IMR-90 (cell line): ENCODE measurements around the gene PRKAR1B. TPM values are rescaled to one million over a fixed set of nuclear protein-coding genes. Genes with fewer than 3 reads are reported as not detected.

ENCODE experiments used
- ATAC-seq: fragments of 200-7000 bp; cut with Tn5 transposase; 2 replicates; pipeline ENCODE4 v1.9.1; 2020; ENCODE audit warnings: low read depth, mild to moderate bottlenecking, moderate library complexity
- BruUV-seq: library from RNA; stranded (reverse); fragments of 400-500 nt; replicated peaks from 2 replicates; lab custom pipeline; 2021; lab: Mats Ljungman, UMichigan
- CTCF ChIA-PET: fragments of 300-600 bp; formaldehyde crosslinking; extraction: SDS; loops from one replicate; lab custom pipeline; 2021; ENCODE audit warnings: antibody characterized with exemption; lab: Yijun Ruan, JAX
- POLR2A ChIA-PET: fragments of 300-600 bp; sonication (Branson Sonifier 250); formaldehyde crosslinking; loops from one replicate; lab custom pipeline; 2022; ENCODE audit warnings: antibody characterized with exemption; ENCODE audit not compliant: unreplicated experiment; lab: Charles Lee
- DNase-seq: peaks from one replicate; pipeline ENCODE4 v3.0.0; 2013
- H2AFZ ChIP-seq: replicated peaks from 2 replicates; pipeline ENCODE3; 2013; ENCODE audit warnings: low read length, mild to moderate bottlenecking; ENCODE audit not compliant: poor library complexity
- H2AK5ac ChIP-seq: 2 replicates; pipeline ENCODE4 v1.6.1; 2013; ENCODE audit warnings: low read depth, low read length, inconsistent platforms
- H2AK9ac ChIP-seq: replicated peaks from 2 replicates; pipeline ENCODE3; 2013; ENCODE audit warnings: mild to moderate bottlenecking, low read depth, low read length, moderate library complexity; ENCODE audit not compliant: poor library complexity
- H2BK120ac ChIP-seq: 2 replicates; pipeline ENCODE4 v1.6.1; 2013; ENCODE audit warnings: low read depth, low read length, inconsistent platforms
- H2BK15ac ChIP-seq: 3 replicates; pipeline ENCODE4 v1.6.1; 2013; ENCODE audit warnings: low read depth, low read length, inconsistent platforms
- H2BK20ac ChIP-seq: 2 replicates; pipeline ENCODE4 v1.6.1; 2013; ENCODE audit warnings: low read depth, mild to moderate bottlenecking, inconsistent platforms, low read length, moderate library complexity
- H2BK5ac ChIP-seq: 2 replicates; pipeline ENCODE4 v1.6.1; 2013; ENCODE audit warnings: mild to moderate bottlenecking, low read depth, low read length, inconsistent platforms; ENCODE audit not compliant: poor library complexity, severe bottlenecking
- H3K14ac ChIP-seq: replicated peaks from 2 replicates; pipeline ENCODE4 v1.6.1; 2013; ENCODE audit warnings: low read depth, low read length, inconsistent platforms
- H3K18ac ChIP-seq: 2 replicates; pipeline ENCODE4 v1.6.1; 2013; ENCODE audit warnings: low read depth, low read length, control low read depth
- H3K23ac ChIP-seq: 2 replicates; pipeline ENCODE4 v1.6.1; 2013; ENCODE audit warnings: low read depth, low read length, inconsistent platforms
- H3K27ac ChIP-seq: 2 replicates; pipeline ENCODE4 v1.5.1; 2013; ENCODE audit warnings: mild to moderate bottlenecking, control low read depth, low read length; ENCODE audit not compliant: insufficient read depth
- H3K27me3 ChIP-seq: 2 replicates; pipeline ENCODE4 v1.6.1; 2013; ENCODE audit warnings: low read length; ENCODE audit not compliant: control insufficient read depth, insufficient read depth
- H3K36me3 ChIP-seq: 2 replicates; pipeline ENCODE4 v1.6.1; 2013; ENCODE audit warnings: low read length, mixed read lengths; ENCODE audit not compliant: control insufficient read depth, insufficient read depth
- H3K4ac ChIP-seq: 2 replicates; pipeline ENCODE4 v1.6.1; 2013; ENCODE audit warnings: low read depth, low read length, inconsistent platforms
- H3K4me1 ChIP-seq: 2 replicates; pipeline ENCODE4 v1.6.1; 2013; ENCODE audit warnings: low read length, mixed read lengths; ENCODE audit not compliant: control insufficient read depth, insufficient read depth
- H3K4me2 ChIP-seq: 2 replicates; pipeline ENCODE4 v1.6.1; 2013; ENCODE audit warnings: low read depth, mild to moderate bottlenecking, control low read depth, low read length, moderate library complexity
- H3K4me3 ChIP-seq: 2 replicates; pipeline ENCODE4 v1.5.1; 2013; ENCODE audit warnings: low read depth, mild to moderate bottlenecking, control low read depth, low read length, moderate library complexity; ENCODE audit not compliant: insufficient read depth
- H3K56ac ChIP-seq: 2 replicates; pipeline ENCODE4 v1.6.1; 2013; ENCODE audit warnings: low read length, inconsistent platforms; ENCODE audit not compliant: insufficient read depth; ENCODE audit errors: extremely low read depth
- H3K79me1 ChIP-seq, 2 experiments: 2 replicates each; pipeline ENCODE4 v1.6.1; 2013; ENCODE audit warnings: low read length in 2 of 2, inconsistent platforms in 1 of 2, low read depth in 1 of 2
- H3K9ac ChIP-seq: 2 replicates; pipeline ENCODE4 v1.6.1; 2013; ENCODE audit warnings: low read depth, low read length, control low read depth
- H3K9me1 ChIP-seq: 2 replicates; pipeline ENCODE4 v1.6.1; 2013; ENCODE audit warnings: low read length, inconsistent platforms; ENCODE audit not compliant: insufficient read depth
- H3K9me3 ChIP-seq: 2 replicates; pipeline ENCODE4 v1.6.1; 2013; ENCODE audit warnings: low read length; ENCODE audit not compliant: control insufficient read depth, insufficient read depth
- H4K20me1 ChIP-seq: 2 replicates; pipeline ENCODE4 v1.6.1; 2013; ENCODE audit warnings: low read length, inconsistent platforms; ENCODE audit not compliant: insufficient read depth
- H4K5ac ChIP-seq: 2 replicates; pipeline ENCODE4 v1.6.1; 2013; ENCODE audit warnings: mild to moderate bottlenecking, low read depth, low read length, control low read depth
- H4K8ac ChIP-seq, 2 experiments: 2 replicates each; pipeline ENCODE4 v1.6.1; 2013; ENCODE audit warnings: low read depth in 2 of 2, low read length in 2 of 2, control low read depth in 1 of 2, inconsistent platforms in 1 of 2
- H4K91ac ChIP-seq: 2 replicates; pipeline ENCODE4 v1.6.1; 2013; ENCODE audit warnings: low read depth, low read length, inconsistent platforms; ENCODE audit not compliant: insufficient read depth
- BHLHE40 ChIP-seq: fragments of 150-350 bp; IDR thresholded peaks from 2 replicates; pipeline ENCODE4 v1.6.1; 2016; ENCODE audit warnings: mild to moderate bottlenecking, low read depth, low read length
- CEBPB ChIP-seq: IDR thresholded peaks from 2 replicates; pipeline ENCODE4 v1.6.1; 2012; ENCODE audit warnings: low read depth, low read length, improper control_type of control experiment
- CHD1 ChIP-seq: IDR thresholded peaks from 2 replicates; pipeline ENCODE4 v1.6.1; 2012; ENCODE audit warnings: low read depth, low read length, improper control_type of control experiment
- CTCF ChIP-seq: conservative IDR thresholded peaks from 2 replicates; pipeline ENCODE4 v1.5.1; 2012; ENCODE audit warnings: mild to moderate bottlenecking, low read depth, low read length, improper control_type of control experiment
- ELK1 ChIP-seq: fragments of 150-350 bp; IDR thresholded peaks from 2 replicates; pipeline ENCODE4 v1.6.1; 2016; ENCODE audit warnings: low read depth, mild to moderate bottlenecking, low read length, moderate library complexity, borderline replicate concordance
- FOS ChIP-seq: fragments of 150-350 bp; IDR thresholded peaks from 2 replicates; pipeline ENCODE4 v1.6.1; 2016; ENCODE audit warnings: low read depth, low read length
- MAFK ChIP-seq: IDR thresholded peaks from 2 replicates; pipeline ENCODE4 v1.6.1; 2012; ENCODE audit warnings: low read depth, low read length, improper control_type of control experiment
- MAZ ChIP-seq: IDR thresholded peaks from 2 replicates; pipeline ENCODE4 v1.6.1; 2012; ENCODE audit warnings: low read depth, mild to moderate bottlenecking, low read length, improper control_type of control experiment, moderate library complexity, borderline replicate concordance
- MXI1 ChIP-seq: IDR thresholded peaks from 2 replicates; pipeline ENCODE4 v1.6.1; 2012; ENCODE audit warnings: low read depth, mild to moderate bottlenecking, low read length, moderate library complexity, borderline replicate concordance
- NFE2L2 ChIP-seq: fragments of 150-350 bp; IDR thresholded peaks from 2 replicates; pipeline ENCODE4 v1.6.1; 2016; ENCODE audit warnings: low read depth, mild to moderate bottlenecking, low read length
- POLR2A ChIP-seq: IDR thresholded peaks from 2 replicates; pipeline ENCODE4 v1.6.1; 2012; ENCODE audit warnings: mild to moderate bottlenecking, low read depth, low read length
- RAD21 ChIP-seq: IDR thresholded peaks from 2 replicates; pipeline ENCODE4 v1.6.1; 2012; ENCODE audit warnings: low read length, improper control_type of control experiment
- RCOR1 ChIP-seq: IDR thresholded peaks from 2 replicates; pipeline ENCODE4 v1.6.1; 2012; ENCODE audit warnings: mild to moderate bottlenecking, low read length, improper control_type of control experiment; ENCODE audit not compliant: insufficient replicate concordance
- RFX5 ChIP-seq: IDR thresholded peaks from 2 replicates; pipeline ENCODE4 v1.8.0; 2012; ENCODE audit warnings: low read depth, mild to moderate bottlenecking, low read length, moderate library complexity
- SMC3 ChIP-seq: fragments of 150-350 bp; IDR thresholded peaks from 2 replicates; pipeline ENCODE4 v1.6.1; 2016; ENCODE audit warnings: low read depth, mild to moderate bottlenecking, antibody characterized with exemption, low read length, moderate library complexity
- USF2 ChIP-seq: fragments of 150-350 bp; IDR thresholded peaks from 2 replicates; pipeline ENCODE4 v1.6.1; 2017; ENCODE audit warnings: mild to moderate bottlenecking, antibody characterized with exemption, low read length, low read depth
- WGBS, 2 experiments: methylation state at CpG; one replicate each; pipeline versions ENCODE4 v1.1.5 to v1.1.7; 2013; ENCODE audit warnings: missing lambda C conversion rate in 2 of 2; ENCODE audit not compliant: insufficient read length in 1 of 2; ENCODE audit errors: extremely low coverage in 2 of 2; 5-methylcytosine and 5-hydroxymethylcytosine counted together
- dilution Hi-C: fragments of 300-500 bp; cut with HindIII; formaldehyde crosslinking; loops from one replicate; pipeline ENCODE4 v1.14.3; 2018; ENCODE audit warnings: low sequenced_read_pairs; ENCODE audit not compliant: unreplicated experiment
- in situ Hi-C: fragments of 300-500 bp; cut with MboI; formaldehyde crosslinking; loops from 3 replicates; pipeline ENCODE4 v1.14.3; 2019; ENCODE audit warnings: low sequenced_read_pairs, inconsistent platforms, mixed read lengths
- intact Hi-C: fragments of 100-400 bp; cut with micrococcal nuclease; formaldehyde crosslinking; loops from 2 replicates; pipeline ENCODE4 v1.10.0; 2022
- polyA plus RNA-seq, 3 experiments: library from polyadenylated mRNA; depleted of rRNA; stranded (reverse); fragments of >200 nt; gene quantifications; 2 replicates each; pipeline ENCODE4 v1.2.3, GENCODE V29; 2012; ENCODE audit warnings: low replicate concordance in 1 of 3
- total RNA-seq: library from RNA; depleted of rRNA; stranded (reverse); fragments of >200 nt; gene quantifications from 2 replicates; pipeline ENCODE4 v1.2.3, GENCODE V29; 2012

PRKAR1B gene
- total and polyA plus RNA-seq, 2 of the 4 experiments (the other 2 are of a cell fraction) = 15.2 to 20.2 TPM

- Histone ChIP-seq H3K4me2 (no peak overlapping the region), H3K27ac (no peak overlapping the region), H2BK120ac (no peak overlapping the region), H2AK9ac (peak overlapping the region; percentile 55), H3K4me3 (no peak overlapping the region), H2BK20ac (no peak overlapping the region), H3K23ac (no peak overlapping the region), H2AFZ (no peak overlapping the region), H4K5ac (no peak overlapping the region), H2AK5ac (no peak overlapping the region), H3K4me1 (peaks cover 10% of the 10 kb centered on the region), H3K56ac (no peak overlapping the region), H3K14ac (no peak overlapping the region), H3K9me3 (peaks cover 7% of the 10 kb centered on the region; the same call in 1 of the 2 replicates), H3K9me1 (peaks cover 11% of the 10 kb centered on the region), H2BK5ac (no peak overlapping the region), H3K4ac (no peak overlapping the region), H4K20me1 (no peaks in the 10 kb centered on the region; the same call in 1 of the 2 replicates), H3K36me3 (no peaks in the 10 kb centered on the region; the same call in 1 of the 2 replicates), H2BK15ac (no peak overlapping the region), H4K8ac (no peak overlapping the region), H3K9ac (no peak overlapping the region), H3K79me1 (no peaks in the 10 kb centered on the region), H3K27me3 (no peaks in the 10 kb centered on the region), H4K91ac (no peak overlapping the region), H3K18ac (no peak overlapping the region)
- CTCF ChIA-PET = no interaction called here
- TF ChIP-seq POLR2A (no peak), FOS (no peak), BHLHE40 (no peak), SMC3 (no peak), RFX5 (no peak), ELK1 (no peak), NFE2L2 (no peak), CEBPB (no peak), USF2 (no peak), CHD1 (no peak), CTCF (no peak), MAFK (no peak), RCOR1 (no peak), MAZ (no peak), MXI1 (no peak), RAD21 (no peak)
- no peak for DNase-seq
- in situ Hi-C loops (no loop called here), dilution Hi-C loops (no loop called here), intact Hi-C loops (no loop called here)
- WGBS, 2 experiments = 92% methylated on average over 6 of the region's 15 CpGs; no CpG with 5 or more reads in 1 of the 2 experiments
- POLR2A ChIA-PET = no interaction called here
- no peak for ATAC-seq
- no TSS peak for BruUV-seq
These were observed 143.0 kb downstream of the PRKAR1B start for GRCh38 chr7:584122-584465.
